Activated CD4-positive, CD25-positive, alpha-beta regulatory T cell treated with anti-CD3 and anti-CD28 coated beads, Interleukin-2, amount 50 U/mL, for 72 hours (primary cell): ENCODE results near the gene DCPS.
"Not testable (repeated sequence)": the region's sequence is repeated elsewhere in the genome, so short reads cannot be mapped to it uniquely, and the experiment has no call there.

Experiments used
- DNase-seq: peaks from one replicate; pipeline ENCODE4 v3.0.0; 2021

DCPS gene

DNA sequence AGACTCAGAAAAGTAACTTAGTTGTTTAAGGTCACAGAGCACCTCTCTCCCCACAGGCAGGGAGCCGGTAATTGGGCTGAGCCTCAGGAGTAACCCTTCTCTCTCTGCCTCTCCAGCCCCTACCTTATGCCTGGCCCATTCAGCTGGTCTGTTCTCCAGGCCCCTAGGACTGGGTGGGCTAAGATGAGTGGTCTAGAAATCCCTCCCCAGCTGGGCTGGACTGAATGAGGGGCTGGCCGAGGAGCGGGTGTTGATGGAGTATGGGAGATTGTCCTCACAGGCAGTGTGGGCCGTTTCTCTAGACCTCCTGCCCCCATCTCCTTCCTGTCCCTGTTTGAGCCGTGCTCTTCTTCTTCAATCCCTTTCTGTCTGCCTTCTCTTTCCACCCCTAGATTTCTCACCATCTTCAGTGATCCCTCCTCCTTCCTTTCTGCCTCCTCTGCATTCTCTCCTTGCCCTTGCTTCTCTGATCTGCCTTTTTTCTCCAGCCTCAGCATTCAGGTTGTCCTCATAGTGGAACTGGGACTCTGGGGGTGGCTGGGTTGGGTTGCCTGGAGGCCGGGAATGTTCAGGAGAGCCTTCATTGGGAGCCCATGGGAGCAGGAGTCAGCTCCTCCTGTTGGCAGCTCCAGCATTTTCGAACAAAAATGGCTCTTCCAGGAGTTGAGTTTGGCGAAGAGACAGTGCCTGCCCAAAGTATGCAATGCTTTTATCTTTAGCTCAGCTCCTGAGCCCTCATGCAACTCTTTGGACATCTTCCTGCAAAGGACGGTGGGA lies 59.2 kb downstream of the DCPS start:
- no peak for DNase-seq

DNA sequence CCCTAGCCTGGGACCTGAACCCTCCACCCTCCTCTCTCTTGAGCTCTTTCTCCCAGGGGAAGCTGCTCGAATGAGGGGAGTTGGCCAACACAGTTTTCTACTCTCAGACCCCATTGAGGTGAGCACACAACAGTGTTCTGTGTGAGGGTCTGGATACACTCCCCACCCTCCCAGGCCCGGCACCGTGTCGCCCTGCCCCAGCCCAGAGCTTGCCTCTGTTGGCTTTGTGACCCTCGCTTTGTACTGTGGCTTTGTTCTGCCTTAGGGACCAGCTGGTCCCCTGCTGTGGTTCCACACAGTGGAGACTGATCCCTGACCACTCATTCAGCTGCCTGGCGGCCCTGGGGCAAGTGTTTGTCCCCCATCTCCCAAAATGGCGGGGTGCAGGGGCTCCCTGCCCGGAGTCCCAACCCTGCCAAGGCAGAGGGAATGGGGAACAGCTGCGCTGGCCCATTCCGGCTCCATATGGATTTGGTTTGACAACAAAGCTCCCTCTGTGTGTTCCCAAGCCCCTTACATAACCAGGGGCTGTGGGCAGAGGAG lies 59.9 kb downstream of the DCPS start:
- DNase-seq, result no peak

DNA sequence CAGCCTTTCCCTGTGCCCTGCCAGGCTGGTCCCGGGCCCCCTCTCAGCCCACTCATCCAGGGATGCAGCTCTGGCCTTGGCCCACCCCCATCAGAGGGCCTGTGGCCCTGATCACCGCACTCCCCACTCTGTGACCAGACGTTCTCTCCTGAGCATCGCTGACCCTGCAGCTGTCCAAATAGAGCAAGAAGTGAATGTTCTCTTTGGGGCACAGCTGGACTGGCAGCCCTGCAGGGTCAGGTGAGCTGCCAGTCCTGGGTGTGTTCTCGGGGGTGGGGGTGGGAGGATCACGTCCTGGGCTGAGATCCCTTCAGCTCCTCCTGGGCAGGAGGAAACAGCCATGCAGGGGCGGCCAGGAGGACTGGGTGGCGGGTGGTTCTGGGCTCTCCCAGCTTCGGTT lies 60.9 kb downstream of the DCPS start:
- not testable (repeated sequence) for DNase-seq

DNA sequence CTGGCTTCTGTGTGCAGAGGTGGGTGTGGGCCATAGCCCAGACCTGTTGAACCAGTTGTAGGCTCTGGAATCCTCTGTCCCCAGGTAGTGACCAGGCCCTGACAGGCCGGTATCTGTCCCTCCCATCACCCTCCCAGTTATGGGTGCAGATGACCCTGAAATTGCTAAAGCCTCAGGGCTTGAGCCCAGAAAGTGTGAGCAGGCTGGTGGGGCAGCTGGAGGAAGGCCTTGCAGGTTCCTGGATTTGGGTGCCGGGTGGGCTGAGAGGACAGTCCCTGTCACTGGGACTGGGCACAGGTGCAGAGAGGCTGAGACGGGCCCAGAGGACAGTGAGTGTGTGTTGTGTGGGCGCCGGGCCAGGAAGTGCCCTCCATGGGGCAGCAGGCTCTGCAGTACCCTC lies 61.6 kb downstream of the DCPS start:
- DNase-seq, result not testable (repeated sequence)

DNA sequence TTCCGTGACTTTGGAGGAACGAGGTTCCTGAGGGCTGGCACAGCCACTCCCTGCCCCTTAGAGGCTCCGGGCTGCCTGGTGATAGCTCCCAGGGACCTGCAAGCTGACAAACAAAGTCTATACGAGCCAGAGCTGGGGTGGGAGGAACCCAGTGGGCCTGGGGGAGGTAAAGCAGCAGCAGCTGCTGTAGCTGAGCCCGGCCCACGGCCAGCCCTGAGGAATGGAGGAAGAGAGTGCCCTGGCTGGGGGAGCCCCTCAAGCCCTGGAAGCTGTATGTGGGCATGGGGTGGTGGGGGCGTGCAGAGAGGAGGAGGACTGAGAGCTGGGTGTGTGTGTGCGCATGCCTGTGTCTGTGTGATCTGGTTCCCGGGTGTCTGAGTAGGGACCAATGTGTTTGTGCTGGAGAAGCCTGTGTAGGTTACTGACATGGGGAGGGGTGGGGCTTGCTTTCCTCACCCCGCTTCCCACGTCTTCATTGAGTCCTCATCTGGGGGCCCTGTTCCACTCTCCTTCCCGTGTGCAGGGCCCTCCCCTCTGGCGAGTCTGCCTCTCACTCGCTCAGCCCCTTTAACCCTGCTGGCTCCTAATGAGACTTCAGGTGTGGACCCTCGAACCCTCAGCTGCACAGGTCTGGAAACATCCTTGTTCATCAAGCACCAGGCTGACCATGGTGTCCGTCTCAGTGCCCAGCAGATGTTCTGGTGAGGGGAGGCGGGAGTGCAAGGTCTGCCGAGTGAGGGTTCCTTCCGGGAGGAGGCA lies 62.4 kb downstream of the DCPS start:
- DNase-seq, result no peak

DNA sequence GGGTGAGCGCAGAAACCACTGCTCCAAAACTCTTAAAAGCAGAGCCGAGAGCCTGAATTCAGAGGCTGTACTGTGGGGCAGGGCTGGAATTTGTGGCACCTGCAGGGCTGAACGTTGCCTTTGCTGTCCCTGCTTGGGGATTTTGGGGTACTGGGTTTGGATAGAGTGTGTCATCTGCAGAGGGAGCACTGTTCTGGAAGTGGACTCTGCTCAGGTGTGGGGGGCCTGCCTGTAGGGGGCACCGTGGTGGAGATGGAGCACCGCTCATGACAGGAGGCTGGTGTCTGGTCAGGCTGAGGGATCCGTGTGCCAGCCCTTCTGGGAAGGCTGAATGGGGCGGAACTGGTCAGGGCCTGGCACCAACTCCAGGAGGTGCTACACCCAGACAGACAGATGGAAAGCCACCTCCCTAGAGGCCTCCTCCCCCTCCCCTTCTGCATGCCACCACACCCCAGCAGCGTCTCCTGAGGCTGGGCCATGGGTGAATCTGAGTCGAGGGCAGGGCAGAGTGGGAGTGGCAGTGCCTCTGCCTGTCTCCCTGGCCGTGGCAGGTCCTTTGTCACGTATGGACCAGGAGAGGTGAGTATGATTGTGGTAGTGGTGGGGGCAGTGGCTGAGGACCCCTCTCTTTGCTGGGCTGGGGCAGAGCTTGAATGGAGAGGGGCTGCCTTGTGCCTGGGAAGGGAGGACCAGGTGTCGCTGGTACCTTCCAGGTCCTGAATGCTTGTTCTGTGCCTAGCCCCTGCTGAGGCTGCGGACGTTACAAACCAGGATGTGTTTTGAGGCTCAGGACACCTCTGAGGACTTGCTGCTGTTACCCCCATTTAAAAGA lies 63.2 kb downstream of the DCPS start:
- DNase-seq, result not testable (repeated sequence)

DNA sequence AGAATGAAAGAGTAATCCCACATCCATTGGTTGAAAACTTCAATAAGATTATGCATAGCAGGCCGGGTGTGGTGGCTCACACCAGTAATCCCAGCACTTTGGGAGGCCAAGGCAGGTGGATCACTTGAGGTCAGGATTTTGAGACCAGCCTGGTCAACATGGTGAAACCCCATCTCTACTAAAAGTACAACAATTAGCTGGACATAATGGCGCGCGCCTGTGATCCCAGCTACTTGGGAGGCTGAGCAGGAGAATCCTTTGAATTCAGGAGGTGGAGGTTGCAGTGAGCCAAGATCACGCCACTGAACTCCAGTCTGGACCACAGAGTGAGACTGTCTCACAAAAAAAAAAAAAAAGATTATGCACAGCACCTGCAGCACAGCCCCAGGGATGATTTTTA lies 63.9 kb downstream of the DCPS start:
- not testable (repeated sequence) for DNase-seq

DNA sequence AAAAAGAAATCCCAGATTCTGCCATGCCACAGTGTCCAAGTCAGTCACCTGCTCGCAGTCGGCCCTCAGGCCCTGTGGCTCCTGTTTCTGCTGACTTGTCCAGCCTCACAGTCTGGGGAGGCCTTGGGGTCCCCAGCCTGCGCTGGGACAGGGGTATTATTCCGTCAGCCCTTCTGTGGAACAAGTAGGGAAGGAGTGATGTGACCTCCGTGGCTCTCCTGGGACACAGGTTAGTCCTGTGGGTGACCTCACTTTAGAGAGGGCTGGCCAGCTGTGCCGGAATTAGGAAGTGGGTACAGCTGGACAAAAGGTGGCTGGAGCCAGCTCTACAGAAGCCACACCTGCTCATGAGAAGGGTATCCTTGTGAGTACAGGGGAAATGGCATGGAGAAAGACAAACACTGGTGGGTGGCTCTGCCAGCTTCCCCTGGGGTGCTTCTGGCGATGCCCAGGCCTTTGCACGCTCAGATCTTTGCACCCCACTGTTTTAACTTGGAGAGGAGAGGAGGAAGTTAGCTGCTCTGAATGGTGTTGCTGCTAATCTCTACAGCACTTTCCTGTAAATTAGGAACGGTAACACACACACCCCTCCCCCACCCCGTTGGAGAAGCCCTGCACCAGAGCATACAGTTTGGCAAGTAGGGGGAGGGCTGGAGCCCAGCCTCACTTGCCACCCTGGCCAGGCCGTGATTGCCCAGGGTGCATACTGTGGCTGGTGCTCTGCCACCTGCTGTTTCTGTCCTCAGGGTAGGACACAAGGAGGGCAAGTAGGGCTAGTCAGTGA lies 64.7 kb downstream of the DCPS start:
- DNase-seq, result not testable (repeated sequence)

DNA sequence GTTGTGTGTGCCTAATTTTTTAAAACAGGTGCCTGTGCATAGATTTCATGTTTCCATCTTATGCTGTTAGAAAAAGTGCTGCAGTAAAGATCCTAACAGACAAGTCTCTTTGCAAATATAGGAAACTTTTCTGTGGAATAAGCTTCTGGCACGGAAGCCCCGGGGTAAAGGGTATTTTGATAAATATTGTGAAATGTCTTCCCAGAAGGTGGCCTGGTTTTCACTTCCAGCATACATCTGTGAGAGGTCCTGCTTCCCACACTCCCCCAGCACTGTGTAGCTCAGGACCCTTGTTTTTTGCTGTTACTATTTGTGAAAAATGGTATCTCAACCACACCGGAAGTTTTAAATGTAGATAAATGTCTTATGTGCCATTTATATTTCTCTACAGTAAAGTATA lies 66.2 kb downstream of the DCPS start:
- no peak for DNase-seq

DNA sequence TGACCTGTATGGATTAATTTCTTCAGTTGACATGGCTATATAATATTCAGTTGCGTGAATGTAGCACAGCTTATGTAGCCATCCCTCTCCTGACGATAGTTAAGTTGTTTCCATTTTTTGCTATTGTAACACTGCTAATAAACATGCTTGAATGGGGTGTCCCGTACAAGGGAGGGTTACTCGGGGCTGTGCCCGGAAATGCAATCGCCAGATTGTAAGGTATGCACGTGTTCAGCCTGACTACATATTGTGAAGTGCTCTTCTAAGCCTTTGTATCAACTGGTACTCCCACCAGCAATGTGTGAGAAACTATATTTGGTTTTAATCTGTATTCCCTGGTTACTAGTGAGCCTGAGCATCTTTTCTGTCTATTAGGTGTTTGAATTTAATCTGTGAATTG lies 67.7 kb downstream of the DCPS start:
- DNase-seq, result no peak

DNA sequence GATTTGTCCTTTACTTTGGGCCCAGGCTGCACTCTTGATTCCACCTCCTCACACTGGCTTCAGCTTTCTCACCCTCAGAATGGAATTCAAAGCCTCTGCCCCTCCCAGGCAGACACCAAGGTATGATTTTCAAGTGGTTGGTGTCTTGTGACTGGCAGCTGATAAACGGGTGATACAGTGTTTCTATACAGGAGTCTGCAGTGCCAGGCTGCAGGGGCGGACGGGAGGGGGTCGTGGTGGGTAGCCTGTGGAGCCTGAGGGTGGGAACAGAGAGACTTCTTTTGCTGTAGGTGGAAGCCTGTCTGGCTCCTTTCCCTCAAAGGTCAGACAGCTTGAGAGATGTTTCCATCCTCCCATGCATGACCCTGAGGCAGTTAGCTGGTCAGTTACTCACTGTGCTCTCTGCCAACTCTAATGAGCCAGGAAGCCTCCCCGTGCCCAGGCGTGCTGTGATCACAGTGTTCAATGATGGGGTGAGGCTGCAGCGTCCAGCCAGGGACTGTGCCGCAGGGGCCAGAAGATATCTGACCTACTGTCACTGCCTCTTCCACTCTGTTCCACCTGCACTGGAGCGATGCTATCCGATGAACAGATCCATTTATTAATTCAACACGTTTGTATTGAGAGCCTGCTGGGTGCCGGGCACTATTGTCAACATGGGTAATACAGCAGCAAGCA lies 69.7 kb downstream of the DCPS start:
- not testable (repeated sequence) for DNase-seq

DNA sequence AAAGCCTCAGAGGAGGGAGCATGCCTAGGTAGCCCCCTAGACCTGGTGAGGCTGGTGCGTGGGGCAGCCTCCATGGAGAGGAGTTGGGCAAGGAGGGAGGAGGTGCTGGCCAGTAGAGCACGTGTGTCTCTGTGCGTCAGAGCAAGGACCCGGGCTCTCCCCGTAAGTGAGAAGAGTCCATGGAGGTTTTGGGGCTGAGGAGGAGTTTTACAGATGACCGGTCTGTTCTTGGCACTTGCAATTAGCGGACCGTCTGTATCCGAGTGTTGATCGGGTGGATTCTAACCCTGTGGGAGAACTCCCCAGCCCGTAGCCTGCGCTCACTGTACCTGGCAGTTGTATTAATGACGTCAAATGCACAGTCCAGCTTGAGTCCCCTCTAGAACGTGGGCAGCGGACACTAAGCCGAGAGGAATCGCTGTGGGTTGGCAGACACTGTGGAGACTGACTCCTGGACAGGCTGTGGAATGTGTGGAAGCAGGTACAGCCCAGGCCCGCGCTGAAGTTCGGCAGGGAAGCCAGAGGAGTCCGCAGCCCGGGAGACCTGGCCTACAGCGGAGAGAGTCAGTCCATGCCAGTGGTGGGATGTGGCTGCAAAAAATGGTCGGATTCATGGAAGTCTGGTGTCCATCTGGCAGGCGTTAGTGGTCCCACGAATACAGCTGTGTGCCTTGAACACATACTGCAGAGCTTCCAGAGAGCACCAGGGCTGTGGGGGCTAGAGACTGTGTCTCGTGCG lies 70.9 kb downstream of the DCPS start:
- not testable (repeated sequence) for DNase-seq

DNA sequence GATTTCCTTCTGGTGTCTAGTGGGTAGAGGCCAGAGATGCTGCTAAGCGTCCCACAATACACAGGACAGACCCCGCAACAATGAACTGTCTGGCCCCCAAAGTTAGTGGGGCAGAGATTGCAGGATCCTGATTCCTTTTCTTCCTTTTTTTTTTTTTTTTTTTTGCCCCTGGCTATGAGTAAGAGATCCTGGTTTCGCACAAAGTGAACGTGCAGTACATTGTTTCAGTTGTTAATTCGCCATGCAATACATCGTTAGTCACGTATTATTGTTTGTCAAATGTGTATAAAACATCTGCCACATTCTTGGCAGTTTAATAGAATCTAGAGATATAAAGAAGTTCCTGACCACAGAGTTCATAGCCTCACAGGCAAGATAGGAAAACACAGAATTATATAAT lies 71.9 kb downstream of the DCPS start:
- DNase-seq, result no peak

DNA sequence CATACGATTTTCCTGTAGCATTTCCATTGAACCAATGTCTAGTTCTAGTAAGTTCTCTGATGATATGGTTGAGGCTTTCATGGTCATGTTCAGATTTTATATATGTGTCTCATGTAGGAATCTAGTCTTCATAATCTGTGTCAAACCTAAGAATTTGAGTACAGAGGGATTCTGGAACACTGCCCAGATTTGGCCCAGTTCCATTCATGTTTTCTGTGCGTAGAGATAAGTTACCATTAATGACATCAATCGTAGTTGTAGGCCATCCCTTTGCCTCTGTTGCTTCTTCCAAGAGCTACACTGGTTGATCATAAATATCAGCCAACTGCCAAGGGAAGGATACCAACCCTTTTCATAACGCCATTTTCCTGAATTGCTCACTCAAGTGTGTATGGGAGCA lies 74.9 kb downstream of the DCPS start:
- no peak for DNase-seq

DNA sequence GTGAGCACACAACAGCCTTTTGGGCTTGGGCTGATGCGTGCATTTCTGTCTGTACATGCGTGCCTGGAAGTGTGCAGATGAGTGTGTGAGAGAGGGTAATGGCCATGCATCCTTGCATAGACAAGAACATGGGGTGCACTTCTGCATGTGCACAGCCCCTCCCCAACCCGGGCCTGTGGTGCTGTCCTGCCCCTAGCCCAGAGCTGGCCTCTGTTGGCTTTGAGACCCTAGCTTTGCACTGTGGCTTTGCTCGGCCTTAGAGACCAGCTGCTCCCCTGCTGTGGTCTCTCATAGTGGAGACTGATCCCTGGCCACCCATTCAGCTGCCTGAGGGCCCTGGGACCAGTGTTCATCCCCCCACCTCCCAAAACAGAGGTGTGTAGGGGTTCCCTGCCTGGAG lies 77.0 kb downstream of the DCPS start:
- no peak for DNase-seq

DNA sequence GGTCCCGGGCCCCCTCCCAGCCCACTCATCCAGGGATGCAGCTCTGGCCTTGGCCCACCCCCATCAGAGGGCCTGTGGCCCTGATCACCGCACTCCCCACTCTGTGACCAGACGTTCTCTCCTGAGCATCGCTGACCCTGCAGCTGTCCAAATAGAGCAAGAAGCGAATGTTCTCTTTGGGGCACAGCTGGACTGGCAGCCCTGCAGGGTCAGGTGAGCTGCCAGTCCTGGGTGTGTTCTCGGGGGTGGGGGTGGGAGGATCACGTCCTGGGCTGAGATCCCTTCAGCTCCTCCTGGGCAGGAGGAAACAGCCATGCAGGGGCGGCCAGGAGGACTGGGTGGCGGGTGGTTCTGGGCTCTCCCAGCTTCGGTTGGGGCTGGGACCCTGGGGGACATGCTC lies 78.1 kb downstream of the DCPS start:
- not testable (repeated sequence) for DNase-seq

DNA sequence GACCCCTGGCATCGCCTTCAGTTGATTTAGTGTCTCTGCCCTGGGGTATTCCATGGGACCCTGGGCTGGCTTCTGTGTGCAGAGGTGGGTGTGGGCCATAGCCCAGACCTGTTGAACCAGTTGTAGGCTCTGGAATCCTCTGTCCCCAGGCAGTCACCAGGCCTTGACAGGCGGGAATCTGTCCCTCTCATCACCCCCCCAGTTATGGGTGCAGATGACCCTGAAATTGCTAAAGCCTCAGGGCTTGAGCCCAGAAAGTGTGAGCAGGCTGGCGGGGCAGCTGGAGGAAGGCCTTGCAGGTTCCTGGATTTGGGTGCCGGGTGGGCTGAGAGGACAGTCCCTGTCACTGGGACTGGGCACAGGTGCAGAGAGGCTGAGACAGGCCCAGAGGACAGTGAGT lies 78.8 kb downstream of the DCPS start:
- not testable (repeated sequence) for DNase-seq

DNA sequence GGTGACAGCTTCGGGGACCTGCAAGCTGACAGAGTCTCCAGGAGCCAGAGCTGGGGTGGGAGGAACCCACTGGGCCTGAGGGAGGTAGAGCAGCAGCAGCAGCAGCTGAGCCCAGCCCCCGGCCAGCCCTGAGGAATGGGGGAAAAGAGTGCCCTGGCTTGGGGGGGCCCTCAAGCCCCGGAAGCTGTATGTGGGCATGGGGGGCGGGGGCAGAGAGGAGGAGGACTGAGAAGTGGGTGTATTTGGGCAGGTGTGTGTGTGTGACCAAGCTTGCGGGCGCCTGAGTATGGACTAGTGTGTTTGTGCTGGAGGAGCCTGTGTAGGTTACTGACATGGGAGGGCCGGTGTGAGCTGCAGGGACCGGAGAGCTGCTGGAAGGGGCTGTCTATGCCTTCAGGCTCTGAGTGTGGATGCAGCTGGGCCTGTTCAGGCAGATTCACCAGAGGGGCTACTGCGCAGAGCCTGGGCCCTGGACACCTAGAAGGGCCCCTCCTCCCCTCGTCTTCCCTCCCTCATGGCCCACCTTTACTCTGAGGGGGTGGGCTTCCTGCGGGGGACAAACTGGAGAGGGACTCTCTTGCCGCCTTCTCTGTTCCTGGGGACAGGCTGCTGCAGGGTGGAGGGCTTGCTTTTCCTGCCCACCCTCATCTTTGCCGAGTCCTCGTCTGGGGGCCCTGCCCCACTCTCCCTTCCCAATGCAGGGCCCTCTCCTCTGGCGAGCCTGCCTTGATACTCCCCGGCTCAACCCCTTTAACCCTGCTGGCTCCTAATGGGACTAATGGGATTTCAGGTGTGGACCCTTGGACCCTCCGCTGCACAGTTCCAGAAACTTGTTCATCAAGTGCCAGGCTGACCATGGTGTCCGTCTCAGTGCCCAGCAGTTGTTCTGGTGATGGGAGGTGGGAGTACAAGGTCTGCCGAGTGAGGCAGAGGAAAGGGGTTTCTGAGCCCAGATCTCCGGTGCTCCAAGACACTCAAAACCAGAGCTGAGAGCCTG lies 79.8 kb downstream of the DCPS start:
- DNase-seq, result no peak

DNA sequence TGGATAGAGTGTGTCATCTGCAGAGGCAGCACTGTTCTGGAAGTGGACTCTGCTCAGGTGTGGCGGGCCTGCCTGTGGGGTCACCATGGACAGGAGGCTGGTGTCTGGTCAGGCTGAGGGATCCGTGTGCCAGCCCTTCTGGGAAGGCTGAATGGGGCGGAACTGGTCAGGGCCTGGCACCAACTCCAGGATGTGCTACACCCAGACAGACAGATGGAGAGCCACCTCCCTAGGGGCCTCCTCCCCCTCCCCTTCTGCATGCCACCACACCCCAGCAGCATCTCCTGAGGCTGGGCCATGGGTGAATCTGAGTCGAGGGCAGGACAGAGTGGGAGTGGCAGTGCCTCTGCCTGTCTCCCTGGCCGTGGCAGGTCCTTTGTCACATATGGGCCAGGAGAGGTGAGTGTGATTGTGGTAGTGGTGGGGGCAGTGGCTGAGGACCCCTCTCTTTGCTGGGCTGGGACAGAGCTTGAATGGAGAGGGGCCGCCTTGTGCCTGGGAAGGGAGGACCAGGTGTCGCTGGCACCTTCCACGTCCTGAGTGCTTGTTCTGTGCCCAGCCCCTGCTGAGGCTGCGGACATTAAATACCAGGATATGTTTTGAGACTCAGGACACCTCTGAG lies 80.7 kb downstream of the DCPS start:
- DNase-seq, result no peak
